Liver (tissue), 9 donors: Measurements from ENCODE around the gene CHTOP. TPM values are rescaled to one million over a fixed set of nuclear protein-coding genes. Genes with fewer than 3 reads are reported as not detected.
"Not testable (repeated sequence)": the region's sequence is repeated elsewhere in the genome, so short reads cannot be mapped to it uniquely, and the experiment has no call there.

Source experiments
- DNase-seq: peaks from one replicate; pipeline ENCODE4 v3.0.0-alpha.2; 2017; ENCODE audit warnings: low spot score
- H3K27ac ChIP-seq, 2 donors: one replicate each; pipeline ENCODE4 v1.7.0; 2013; ENCODE audit warnings: inconsistent platforms in 2 of 2, low read length in 2 of 2, control low read depth in 1 of 2, low read depth in 1 of 2, mild to moderate bottlenecking in 1 of 2
- H3K27me3 ChIP-seq, 4 donors: one replicate each; pipeline versions ENCODE4 v1.6.1 to v1.7.0; 2013; ENCODE audit warnings: low read length in 3 of 4, inconsistent platforms in 1 of 4, mild to moderate bottlenecking in 1 of 4, moderate library complexity in 1 of 4; ENCODE audit not compliant: control insufficient read depth in 4 of 4, insufficient read depth in 4 of 4
- H3K36me3 ChIP-seq, 4 donors: one replicate each; pipeline versions ENCODE4 v1.6.1 to v1.7.0; 2013; ENCODE audit warnings: low read length in 3 of 4, mild to moderate bottlenecking in 3 of 4, low read depth in 1 of 4, moderate library complexity in 1 of 4; ENCODE audit not compliant: control insufficient read depth in 4 of 4, insufficient read depth in 3 of 4
- H3K4me1 ChIP-seq, 4 donors: one replicate each; pipeline versions ENCODE4 v1.6.1 to v1.7.0; 2013; ENCODE audit warnings: low read length in 3 of 4, mild to moderate bottlenecking in 3 of 4, moderate library complexity in 1 of 4; ENCODE audit not compliant: control insufficient read depth in 4 of 4, insufficient read depth in 4 of 4
- H3K4me3 ChIP-seq, 3 donors: one replicate each; pipeline versions ENCODE4 v1.6.1 to v1.7.0; 2013; ENCODE audit warnings: low read length in 3 of 3, control low read depth in 1 of 3, low read depth in 1 of 3, mild to moderate bottlenecking in 1 of 3
- H3K9ac ChIP-seq, 2 donors: one replicate each; pipeline ENCODE4 v1.7.0; 2013; ENCODE audit warnings: low read length in 2 of 2, mild to moderate bottlenecking in 2 of 2, moderate library complexity in 2 of 2, control low read depth in 1 of 2, low read depth in 1 of 2
- H3K9me3 ChIP-seq, 4 donors: one replicate each; pipeline versions ENCODE4 v1.6.1 to v1.7.0; 2013; ENCODE audit warnings: low read length in 3 of 4; ENCODE audit not compliant: control insufficient read depth in 4 of 4
- ATF3 ChIP-seq: IDR thresholded peaks from 2 replicates; pipeline ENCODE4 v1.6.1; 2016; ENCODE audit warnings: antibody characterized with exemption
- CTCF ChIP-seq: fragments of 150-350 bp; IDR thresholded peaks from 2 replicates; pipeline ENCODE4 v1.5.1; 2017; ENCODE audit warnings: improper control_type of control experiment, low read depth, low read length; ENCODE audit not compliant: missing input control
- EGR1 ChIP-seq, 2 donors: IDR thresholded peaks; 2 replicates each; pipeline ENCODE4 v1.6.1; 2016 to 2018; ENCODE audit warnings: antibody characterized with exemption in 2 of 2, low read depth in 2 of 2
- FOXA1 ChIP-seq: IDR thresholded peaks from 2 replicates; pipeline ENCODE4 v1.6.1; 2016; ENCODE audit warnings: antibody characterized with exemption
- FOXA2 ChIP-seq: IDR thresholded peaks from 2 replicates; pipeline ENCODE4 v1.6.1; 2016; ENCODE audit warnings: antibody characterized with exemption
- GABPA ChIP-seq, 2 donors: IDR thresholded peaks in 1 of 2; conservative IDR thresholded peaks in 1 of 2; 2 replicates each; pipeline ENCODE4 v1.6.1; 2016; ENCODE audit warnings: antibody characterized with exemption in 2 of 2, mild to moderate bottlenecking in 1 of 2, moderate library complexity in 1 of 2
- HNF4A ChIP-seq, 2 donors: conservative IDR thresholded peaks; 2 replicates each; pipeline ENCODE4 v1.6.1; 2016; ENCODE audit warnings: antibody characterized with exemption in 2 of 2, mild to moderate bottlenecking in 2 of 2
- HNF4G ChIP-seq: IDR thresholded peaks from 2 replicates; pipeline ENCODE4 v1.6.1; 2016; ENCODE audit warnings: antibody characterized with exemption
- JUND ChIP-seq, 2 donors: IDR thresholded peaks; 2 replicates each; pipeline ENCODE4 v1.6.1; 2016; ENCODE audit warnings: antibody characterized with exemption in 2 of 2
- MAX ChIP-seq: IDR thresholded peaks from 2 replicates; pipeline ENCODE4 v1.6.1; 2016; ENCODE audit warnings: antibody characterized with exemption
- NR2F2 ChIP-seq: IDR thresholded peaks from 2 replicates; pipeline ENCODE4 v1.6.1; 2016; ENCODE audit warnings: antibody characterized with exemption
- RAD21 ChIP-seq, 2 donors: IDR thresholded peaks; 2 replicates each; pipeline ENCODE4 v1.6.1; 2016; ENCODE audit warnings: antibody characterized with exemption in 2 of 2, mild to moderate bottlenecking in 2 of 2
- REST ChIP-seq: IDR thresholded peaks from 2 replicates; pipeline ENCODE4 v1.6.1; 2016; ENCODE audit warnings: antibody characterized with exemption, mild to moderate bottlenecking
- RXRA ChIP-seq, 2 donors: IDR thresholded peaks; 2 replicates each; pipeline ENCODE4 v1.6.1; 2017 to 2018; ENCODE audit warnings: antibody characterized with exemption in 2 of 2, mild to moderate bottlenecking in 1 of 2
- SP1 ChIP-seq: IDR thresholded peaks from 2 replicates; pipeline ENCODE4 v1.6.1; 2018; ENCODE audit warnings: antibody characterized with exemption, mild to moderate bottlenecking
- TAF1 ChIP-seq: conservative IDR thresholded peaks from 2 replicates; pipeline ENCODE4 v1.6.1; 2016; ENCODE audit warnings: antibody characterized with exemption, mild to moderate bottlenecking
- YY1 ChIP-seq: IDR thresholded peaks from 2 replicates; pipeline ENCODE4 v1.6.1; 2016; ENCODE audit warnings: antibody characterized with exemption, mild to moderate bottlenecking
- ZBTB33 ChIP-seq: IDR thresholded peaks from 2 replicates; pipeline ENCODE4 v1.6.1; 2016; ENCODE audit warnings: antibody characterized with exemption
- WGBS: extraction: QIAGEN DNeasy Blood & Tissue Kit; methylation state at CpG from one replicate; pipeline ENCODE4 v1.1.7; 2013; 5-methylcytosine and 5-hydroxymethylcytosine counted together
- polyA plus RNA-seq, 2 donors: library from polyadenylated mRNA; stranded (reverse) in 1 of 2; unstranded in 1 of 2; fragments of 200-250 nt in 1 of 2; fragments of >200 nt in 1 of 2; fragmentation: Nextera tagmentation in 1 of 2; extraction: Ambion mirVana in 1 of 2; gene quantifications; one replicate each; pipeline versions ENCODE4 v1.2.1 to v1.2.3, GENCODE V29; 2013 to 2015
- total RNA-seq, 2 donors: library from RNA; depleted of rRNA; stranded (reverse); fragments of >200 nt; gene quantifications; one replicate each; pipeline ENCODE4 v1.2.3, GENCODE V29; 2014
- donor health status: healthy.
- donor health status: healthy.
- donor health status: healthy.
- donor health status: healthy.
- donor health status: healthy.

The CHTOP gene
- total and polyA plus RNA-seq, 4 donors: 16.4 to 30.9 (median 24.3) TPM

- H3K4me1 ChIP-seq: peaks cover 7 to 26% (median 23%) of the 10 kb centered on the region in 4 donors
- peak overlapping the region; percentile 79 to 89 for H3K27ac ChIP-seq
- H3K36me3 ChIP-seq: peaks cover 10 to 28% (median 25%) of the 10 kb centered on the region in 4 donors
- H3K4me3 ChIP-seq: peak overlapping the region; percentile 70 to 99 (median 94)
- 2% methylated on average over 22 of the region's 22 CpGs for WGBS
- no peaks in the 10 kb centered on the region for H3K27me3 ChIP-seq
- peak overlapping the region; percentile 89 to 96 for H3K9ac ChIP-seq
- no peak for DNase-seq
- no peaks in the 10 kb centered on the region for H3K9me3 ChIP-seq
- no peak for TF ChIP-seq JUND (IDR thresholded peaks at IDR 0.05)
Measured at GRCh38 chr1:153670257-153670858, 36.5 kb downstream of the CHTOP start.

GRCh38 chr1:153670859-153671627, 37.2 kb downstream of the CHTOP start, which contains the start of gene ILF2:
Gene ILF2, minus strand, starts transcription at chr1:153670993. Its CDS starts 71 bp downstream, at chr1:153670922.
- under 1% methylated on average over 35 of the region's 35 CpGs for WGBS
- Histone ChIP-seq H3K4me1 (peaks cover 7 to 19% (median 16%) of the 10 kb centered on the region in 4 donors), H3K9ac (peak within 1 kb of the TSS; percentile 89 to 96), H3K9me3 (no peaks in the 10 kb centered on the region), H3K4me3 (peak within 1 kb of the TSS; percentile 70 to 99 (median 94)), H3K27ac (peak within 1 kb of the TSS; percentile 89 to 94), H3K36me3 (peaks cover 10 to 21% (median 19%) of the 10 kb centered on the region in 4 donors), H3K27me3 (no peaks in the 10 kb centered on the region)
- no peak for TF ChIP-seq CTCF
- peak; percentile 53 to 67 for TF ChIP-seq RXRA (IDR thresholded peaks at IDR 0.05)
- TF ChIP-seq HNF4G: no peak
- TF ChIP-seq JUND (IDR thresholded peaks at IDR 0.05): peak; percentile 19 to 60
- TF ChIP-seq NR2F2: peak; percentile 82
- peak; percentile 55 for TF ChIP-seq TAF1
- TF ChIP-seq RAD21 (IDR thresholded peaks at IDR 0.05): peak; percentile 25 to 37
- peak; percentile 100 for TF ChIP-seq ATF3
- TF ChIP-seq REST: peak; percentile 44
- peak; percentile 20 to 40 for TF ChIP-seq GABPA (IDR thresholded peaks at IDR 0.05 in 1 of 2, conservative IDR thresholded peaks at IDR 0.05 in 1 of 2)
- peak; percentile 98 for TF ChIP-seq SP1
- no peak for TF ChIP-seq ZBTB33
- TF ChIP-seq YY1: peak; percentile 96
- no peak for TF ChIP-seq EGR1 (IDR thresholded peaks at IDR 0.05; ENCODE audit: low read depth in 2 of 2)
- peak; percentile 93 for TF ChIP-seq MAX
- no peak for TF ChIP-seq FOXA2
- TF ChIP-seq HNF4A (conservative IDR thresholded peaks at IDR 0.05): peak in 1 of 2 donors; percentile 22
- peak; percentile 43 for TF ChIP-seq FOXA1
- peak; percentile 97 for DNase-seq

- Histone ChIP-seq H3K9ac (peak overlapping the region; percentile 76 to 92), H3K36me3 (peaks cover 6 to 17% (median 13%) of the 10 kb centered on the region in 4 donors), H3K4me3 (peak overlapping the region; percentile 2 to 67 (median 28)), H3K4me1 (peaks cover 7 to 18% (median 15%) of the 10 kb centered on the region in 4 donors), H3K27ac (peak overlapping the region; percentile 89 to 94)
- H3K9me3 ChIP-seq, H3K27me3 ChIP-seq, DNase-seq: not testable (repeated sequence)
- 16% methylated on average over 28 of the region's 28 CpGs for WGBS
Measured at GRCh38 chr1:153671628-153672353, 37.9 kb downstream of the CHTOP start.
